Fibroblast of the aortic adventitia (primary cell): ENCODE data around the gene CSTPP1. TPM values are rescaled to one million over a fixed set of nuclear protein-coding genes. Genes with fewer than 3 reads are reported as not detected.

Source experiments
- DNase-seq: peaks from one replicate; pipeline ENCODE4 v3.0.0-alpha.2; 2010; ENCODE audit warnings: low read depth
- H3K4me3 ChIP-seq: 2 replicates; pipeline ENCODE4 v1.5.1; 2011; ENCODE audit warnings: low read depth, mild to moderate bottlenecking, control low read depth, low read length, moderate library complexity
- total RNA-seq: library from RNA; depleted of rRNA; stranded (reverse); fragments of >200 nt; gene quantifications from 2 replicates; pipeline ENCODE4 v1.2.3, GENCODE V29; 2012; ENCODE audit warnings: low replicate concordance
- TF ChIP-seq, protein P1 (sequence below): IDR thresholded peaks from 2 replicates; pipeline ENCODE4 v1.5.1; 2011; ENCODE audit warnings: mild to moderate bottlenecking, low read length, control low read depth, inconsistent platforms; ENCODE audit not compliant: insufficient read depth

CSTPP1 gene, protein sequence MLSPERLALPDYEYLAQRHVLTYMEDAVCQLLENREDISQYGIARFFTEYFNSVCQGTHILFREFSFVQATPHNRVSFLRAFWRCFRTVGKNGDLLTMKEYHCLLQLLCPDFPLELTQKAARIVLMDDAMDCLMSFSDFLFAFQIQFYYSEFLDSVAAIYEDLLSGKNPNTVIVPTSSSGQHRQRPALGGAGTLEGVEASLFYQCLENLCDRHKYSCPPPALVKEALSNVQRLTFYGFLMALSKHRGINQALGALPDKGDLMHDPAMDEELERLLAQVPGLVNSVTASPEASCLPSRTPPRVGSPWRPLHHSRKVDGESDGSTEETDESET
- 24.6 and 34.9 TPM in 2 replicates for total RNA-seq

DNA sequence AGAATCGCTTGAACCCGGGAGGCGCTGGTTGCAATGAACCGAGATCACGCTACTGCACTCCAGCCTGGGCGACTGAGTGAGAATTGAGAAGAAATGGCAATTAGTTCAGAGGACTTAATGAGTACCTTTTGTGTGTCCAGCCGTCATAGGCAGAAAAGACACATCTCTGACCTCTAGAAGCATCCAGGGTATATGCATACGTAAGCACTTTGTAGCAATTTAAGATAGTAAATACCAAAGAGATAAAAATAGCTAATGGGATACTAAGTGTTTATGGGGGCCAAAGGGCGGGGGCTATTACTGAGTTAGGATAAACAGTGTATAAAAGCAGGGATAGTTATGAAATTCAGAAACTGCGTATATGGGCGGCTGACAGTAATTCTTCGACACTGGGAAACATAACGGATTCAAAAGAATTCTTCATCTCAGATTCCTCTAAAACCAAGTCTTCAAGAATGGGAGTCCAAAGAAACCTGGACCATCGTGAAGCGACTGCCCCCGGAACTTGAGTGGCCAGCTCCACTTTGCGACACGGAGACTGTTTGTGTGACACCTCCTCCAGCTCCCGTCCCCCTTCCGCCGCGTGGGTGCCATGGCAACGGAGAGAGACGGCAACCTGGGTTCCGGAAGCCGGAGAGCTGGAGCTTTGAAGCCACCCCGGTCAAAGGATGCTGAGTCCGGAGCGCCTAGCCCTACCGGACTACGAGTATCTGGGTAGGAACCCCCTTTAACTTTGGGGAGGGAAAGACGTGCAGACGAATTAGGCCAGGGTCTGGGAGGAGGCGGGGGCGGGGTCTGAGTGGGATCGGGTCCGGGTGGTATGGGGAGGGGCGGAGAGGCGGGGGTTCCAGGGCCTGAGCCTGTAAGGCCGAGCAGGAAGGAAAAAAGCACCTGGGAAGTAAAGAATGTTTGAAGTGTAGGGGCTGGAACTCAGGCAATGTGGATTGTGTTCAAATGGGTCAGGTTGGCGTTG, at the start of gene CSTPP1:
Gene CSTPP1 (plus strand): TSS at position 624 of the 973 bp plus-strand sequence. CDS start 45 bp downstream, at position 669.
- H3K4me3 ChIP-seq = peak within 1 kb of the TSS; percentile 90
- TF ChIP-seq, protein P1, sequence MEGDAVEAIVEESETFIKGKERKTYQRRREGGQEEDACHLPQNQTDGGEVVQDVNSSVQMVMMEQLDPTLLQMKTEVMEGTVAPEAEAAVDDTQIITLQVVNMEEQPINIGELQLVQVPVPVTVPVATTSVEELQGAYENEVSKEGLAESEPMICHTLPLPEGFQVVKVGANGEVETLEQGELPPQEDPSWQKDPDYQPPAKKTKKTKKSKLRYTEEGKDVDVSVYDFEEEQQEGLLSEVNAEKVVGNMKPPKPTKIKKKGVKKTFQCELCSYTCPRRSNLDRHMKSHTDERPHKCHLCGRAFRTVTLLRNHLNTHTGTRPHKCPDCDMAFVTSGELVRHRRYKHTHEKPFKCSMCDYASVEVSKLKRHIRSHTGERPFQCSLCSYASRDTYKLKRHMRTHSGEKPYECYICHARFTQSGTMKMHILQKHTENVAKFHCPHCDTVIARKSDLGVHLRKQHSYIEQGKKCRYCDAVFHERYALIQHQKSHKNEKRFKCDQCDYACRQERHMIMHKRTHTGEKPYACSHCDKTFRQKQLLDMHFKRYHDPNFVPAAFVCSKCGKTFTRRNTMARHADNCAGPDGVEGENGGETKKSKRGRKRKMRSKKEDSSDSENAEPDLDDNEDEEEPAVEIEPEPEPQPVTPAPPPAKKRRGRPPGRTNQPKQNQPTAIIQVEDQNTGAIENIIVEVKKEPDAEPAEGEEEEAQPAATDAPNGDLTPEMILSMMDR = no peak
- DNase-seq = peak; percentile 94

DNA sequence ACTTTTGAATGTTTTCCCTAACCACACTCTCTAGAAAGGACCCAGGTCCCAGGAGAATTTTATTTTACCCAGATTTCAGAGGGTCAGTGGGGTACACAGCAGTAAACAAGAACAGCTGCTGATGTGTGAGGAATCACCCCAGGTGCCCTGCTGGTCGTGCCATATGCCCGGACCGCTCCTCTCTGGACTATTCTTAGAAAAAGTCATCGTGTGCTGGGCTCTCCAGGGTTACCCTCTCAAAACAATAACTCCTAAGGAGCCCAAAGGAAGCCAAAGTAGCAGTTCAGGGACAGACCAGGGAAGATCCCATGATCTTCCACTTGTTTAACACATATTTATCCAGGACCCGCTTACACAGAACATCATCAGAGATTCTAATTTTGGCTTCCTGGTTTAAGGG, 47.9 kb upstream of the CSTPP1 start:
- H3K4me3 ChIP-seq = no peak overlapping the region
- no peak for DNase-seq
- TF ChIP-seq, protein P1 = no peak

DNA sequence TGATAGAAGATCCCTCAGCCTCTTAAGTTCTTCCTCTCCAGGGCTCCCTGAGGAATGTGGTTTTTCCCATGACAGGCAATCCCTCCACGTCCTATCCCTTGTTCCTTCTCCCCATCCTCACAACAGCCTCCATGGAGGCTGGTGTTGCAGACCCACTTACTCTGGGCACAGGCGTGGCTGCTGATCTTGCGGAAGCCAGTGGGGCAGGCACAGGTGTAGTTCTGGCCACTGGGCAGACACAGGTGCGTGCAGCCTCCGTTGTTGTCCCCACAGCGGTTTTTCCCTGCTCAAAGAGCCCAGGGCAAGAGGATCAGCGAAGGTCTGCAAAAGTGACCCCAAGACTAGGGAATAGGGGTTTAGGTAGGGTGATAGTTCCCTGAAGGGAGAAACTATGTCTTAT, 47.3 kb upstream of the CSTPP1 start:
- TF ChIP-seq, protein P1 = no peak
- no peak for DNase-seq
- H3K4me3 ChIP-seq = no peak overlapping the region

DNA sequence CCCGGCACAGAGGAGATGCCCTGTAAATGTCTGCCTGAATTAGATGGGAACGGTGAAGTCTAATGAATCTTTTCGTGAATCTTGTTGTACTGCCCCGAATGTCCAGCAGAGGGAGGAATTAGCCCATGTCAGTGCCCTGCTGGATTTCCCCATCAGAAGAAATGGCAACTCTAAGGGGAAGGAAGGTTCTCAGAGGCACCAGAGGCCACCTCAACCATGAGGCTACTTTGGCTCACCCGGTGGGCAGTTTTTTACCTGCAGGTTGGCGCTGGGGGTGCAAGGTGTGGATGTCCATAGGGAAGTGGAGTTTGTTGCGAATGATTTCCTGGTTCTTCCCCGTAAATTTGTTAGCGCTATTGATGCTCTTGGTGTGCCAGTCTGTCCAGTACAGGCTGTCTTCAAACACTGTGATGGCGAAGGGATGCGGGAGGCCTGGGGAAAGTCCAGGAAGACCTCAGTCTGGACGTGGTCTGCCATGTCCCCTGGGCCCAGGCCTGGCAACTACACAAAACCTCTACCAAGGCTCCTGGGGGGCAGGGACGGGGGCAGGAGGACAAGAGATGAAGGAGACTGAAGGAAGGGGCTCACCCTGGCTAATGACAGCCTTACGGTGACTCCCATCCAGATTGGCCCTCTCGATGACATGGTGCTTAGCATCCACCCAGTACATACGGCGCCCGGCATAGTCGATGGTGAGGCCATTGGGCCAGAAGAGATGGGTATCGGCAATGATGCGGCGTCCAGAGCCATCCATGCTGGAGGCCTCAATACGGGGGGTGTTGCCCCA, 46.7 kb upstream of the CSTPP1 start:
- TF ChIP-seq, protein P1 = peak; percentile 87
- peak; percentile 84 for DNase-seq
- H3K4me3 ChIP-seq = no peak overlapping the region

DNA sequence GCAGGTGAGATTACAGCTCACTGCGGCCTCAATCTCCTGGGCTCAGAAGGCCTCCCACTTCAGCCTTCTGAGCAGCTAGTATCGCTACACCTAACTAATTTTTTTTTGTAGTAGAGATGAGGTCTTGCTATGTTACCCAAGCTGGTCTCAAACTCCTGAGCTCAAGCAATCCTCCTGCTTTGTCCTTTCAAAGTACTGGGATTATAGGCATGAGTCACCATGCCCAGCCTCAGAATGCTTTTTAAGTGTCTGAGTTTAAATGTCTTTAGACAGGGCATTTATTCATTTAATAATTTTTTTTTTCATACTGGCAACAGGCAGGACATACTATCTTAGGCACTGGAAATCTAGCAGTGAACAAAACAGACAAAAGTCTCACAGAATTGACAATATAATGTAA, 45.9 kb upstream of the CSTPP1 start:
- TF ChIP-seq, protein P1 = no peak
- H3K4me3 ChIP-seq = no peak overlapping the region
- DNase-seq = peak; percentile 4

DNA sequence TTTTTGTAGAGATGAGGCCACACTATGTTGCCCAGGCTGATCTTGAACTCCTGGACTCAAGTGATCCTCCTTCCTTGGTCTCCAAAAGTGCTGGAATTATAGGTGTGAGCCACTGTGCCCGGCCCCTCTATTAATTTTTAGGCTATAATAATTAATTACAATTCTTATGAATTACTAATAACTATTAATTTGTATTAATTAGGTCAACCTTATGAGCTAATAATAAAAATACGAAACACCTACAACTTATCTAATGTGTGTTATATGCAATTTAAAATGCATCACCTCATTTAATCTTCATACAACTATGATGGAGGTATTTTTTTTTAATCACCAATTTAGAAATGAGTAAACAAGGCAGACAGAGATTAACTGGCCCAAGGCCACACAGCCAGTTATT, 44.5 kb upstream of the CSTPP1 start:
- no peak for DNase-seq
- H3K4me3 ChIP-seq = no peak overlapping the region
- TF ChIP-seq, protein P1 = no peak
